Body of pancreas (tissue), 4 donors: ENCODE measurements around the gene SPOCK3.

ENCODE experiments used
- CTCF ChIP-seq, 7 experiments: fragments of 450-650 bp in 4 of 7; fragments of 200-600 bp in 3 of 7; sonication (generic) in 3 of 7; IDR thresholded peaks; one replicate each; pipeline ENCODE4 v1.5.1; 2016 to 2019; ENCODE audit warnings: antibody characterized with exemption in 7 of 7
- POLR2A ChIP-seq, 3 donors: fragments of 450-650 bp; IDR thresholded peaks; one replicate each; pipeline ENCODE4 v1.6.1; 2016; ENCODE audit warnings: antibody characterized with exemption in 3 of 3, mild to moderate bottlenecking in 2 of 3

- TF ChIP-seq CTCF (IDR thresholded peaks at IDR 0.05) (no peak), POLR2A (IDR thresholded peaks at IDR 0.05) (no peak)
Measured at GRCh38 chr4:167035390-167035789, 198.9 kb downstream of the SPOCK3 start.
